Fibroblast of skin of right quadriceps (primary cell): ENCODE measurements around the gene ITLN2.
"Not testable (repeated sequence)": the region's sequence is repeated elsewhere in the genome, so short reads cannot be mapped to it uniquely, and the experiment has no call there.

Experiments used
- DNase-seq: peaks from one replicate; pipeline ENCODE4 v3.0.0-alpha.2; 2013

Gene ITLN2

GRCh38 chr1:160954158-160955104 is at the start of gene ITLN2:
Gene ITLN2, minus strand, starts transcription at chr1:160954809. Its CDS starts 68 bp downstream, at chr1:160954741.
- peak; percentile 9 for DNase-seq

- no peak for DNase-seq
These were observed 46.9 kb upstream of the ITLN2 start for GRCh38 chr1:161001525-161001924.

GRCh38 chr1:161000736-161001480 is 46.3 kb upstream of the ITLN2 start:
- no peak for DNase-seq

GRCh38 chr1:160999376-160999775 is 44.8 kb upstream of the ITLN2 start:
- no peak for DNase-seq

- peak; percentile 39 for DNase-seq
These were observed 42.9 kb upstream of the ITLN2 start for GRCh38 chr1:160997323-160998038.

GRCh38 chr1:160996178-160996577 is 41.6 kb upstream of the ITLN2 start:
- DNase-seq = peak; percentile 30

GRCh38 chr1:160993544-160994193 is 39.1 kb upstream of the ITLN2 start:
- DNase-seq = peak; percentile 69

- not testable (repeated sequence) for DNase-seq
These were observed 37.4 kb upstream of the ITLN2 start for GRCh38 chr1:160992036-160992435.

- no peak for DNase-seq
These were observed 32.9 kb upstream of the ITLN2 start for GRCh38 chr1:160987359-160988050.

- DNase-seq = no peak
These were observed 31.1 kb upstream of the ITLN2 start for GRCh38 chr1:160985723-160986122.

GRCh38 chr1:160981584-160982411 is 27.2 kb upstream of the ITLN2 start:
- no peak for DNase-seq

- DNase-seq = no peak
These were observed 24.7 kb upstream of the ITLN2 start for GRCh38 chr1:160979286-160979685.

- DNase-seq = no peak
These were observed 23.9 kb upstream of the ITLN2 start for GRCh38 chr1:160978510-160978927.

- no peak for DNase-seq
These were observed 20.4 kb upstream of the ITLN2 start for GRCh38 chr1:160975026-160975425.

- no peak for DNase-seq
These were observed 18.9 kb upstream of the ITLN2 start for GRCh38 chr1:160973491-160973890.

- DNase-seq = no peak
These were observed 18.3 kb upstream of the ITLN2 start for GRCh38 chr1:160972939-160973338.

- DNase-seq = no peak
These were observed 17.0 kb upstream of the ITLN2 start for GRCh38 chr1:160971618-160972056.

- no peak for DNase-seq
These were observed 8.9 kb upstream of the ITLN2 start for GRCh38 chr1:160963521-160963920.

- no peak for DNase-seq
These were observed 6.8 kb upstream of the ITLN2 start for GRCh38 chr1:160961419-160961818.

- DNase-seq = no peak
These were observed 2.4 kb upstream of the ITLN2 start for GRCh38 chr1:160956966-160957365.

- no peak for DNase-seq
These were observed 1.6 kb downstream of the ITLN2 start for GRCh38 chr1:160953030-160953429.
